ENCODE measurements around the gene BPNT1.
"Not testable (repeated sequence)": the region's sequence is repeated elsewhere in the genome, so short reads cannot be mapped to it uniquely, and the experiment has no call there.

Gene BPNT1

GRCh38 chr1:220094016-220094911 lies 4.7 kb upstream of the BPNT1 start, which contains the start of gene IARS2:
IARS2 (plus strand) TSS chr1:220094132; CDS start chr1:220094217, 85 bp downstream.
- Mint-ChIP-seq H3K27me3 (no peaks in the 10 kb centered on the region), H3K4me1 (peaks cover 24% of the 10 kb centered on the region), H3K4me3 (peak within 1 kb of the TSS; percentile 75 to 77), H3K9me3 (no peaks in the 10 kb centered on the region), H3K27ac (peak within 1 kb of the TSS; percentile 6 to 40)
- DNase-seq (peak; percentile 88 to 92), ATAC-seq (peak; percentile 83)

- H3K27ac Mint-ChIP-seq: peak overlapping the region in 1 of 2 donors; percentile 40
- no peaks in the 10 kb centered on the region for H3K9me3 Mint-ChIP-seq
- peaks cover 23% of the 10 kb centered on the region for H3K4me1 Mint-ChIP-seq
- peak overlapping the region in 1 of 2 donors; percentile 29 for H3K4me3 Mint-ChIP-seq
- no peak for ATAC-seq
- no peak for DNase-seq
- no peaks in the 10 kb centered on the region for H3K27me3 Mint-ChIP-seq
Observed at GRCh38 chr1:220093361-220094015, 3.9 kb upstream of the BPNT1 start.

GRCh38 chr1:220092694-220093093 lies 3.1 kb upstream of the BPNT1 start:
- H3K4me3 Mint-ChIP-seq: no peak overlapping the region
- ATAC-seq: no peak

GRCh38 chr1:220086261-220086686 lies 3.3 kb downstream of the BPNT1 start:
- H3K9me3 Mint-ChIP-seq, H3K4me3 Mint-ChIP-seq, DNase-seq, H3K27ac Mint-ChIP-seq, ATAC-seq, H3K27me3 Mint-ChIP-seq, H3K4me1 Mint-ChIP-seq: not testable (repeated sequence)

More at GRCh38 chr1:220092694-220093093, 3.1 kb upstream of the BPNT1 start:
- no peak overlapping the region for H3K27ac Mint-ChIP-seq
- no peaks in the 10 kb centered on the region for H3K9me3 Mint-ChIP-seq
- H3K4me1 Mint-ChIP-seq: peaks cover 17% of the 10 kb centered on the region
- no peaks in the 10 kb centered on the region for H3K27me3 Mint-ChIP-seq
- DNase-seq: no peak

- no peak overlapping the region for H3K27ac Mint-ChIP-seq
- no peak overlapping the region for H3K4me3 Mint-ChIP-seq
- ATAC-seq: no peak
- no peaks in the 10 kb centered on the region for H3K27me3 Mint-ChIP-seq
- DNase-seq: no peak
- no peaks in the 10 kb centered on the region for H3K9me3 Mint-ChIP-seq
- H3K4me1 Mint-ChIP-seq: no peaks in the 10 kb centered on the region
Observed at GRCh38 chr1:220084460-220084859, 5.1 kb downstream of the BPNT1 start.

GRCh38 chr1:220077887-220078286 lies 11.7 kb downstream of the BPNT1 start:
- no peaks in the 10 kb centered on the region for H3K9me3 Mint-ChIP-seq
- no peaks in the 10 kb centered on the region for H3K27me3 Mint-ChIP-seq
- ATAC-seq (no peak), DNase-seq (no peak)
- H3K27ac Mint-ChIP-seq: no peak overlapping the region
- H3K4me3 Mint-ChIP-seq: no peak overlapping the region
- H3K4me1 Mint-ChIP-seq: no peaks in the 10 kb centered on the region

- no peaks in the 10 kb centered on the region for H3K4me1 Mint-ChIP-seq
- H3K27me3 Mint-ChIP-seq: no peaks in the 10 kb centered on the region
- DNase-seq (no peak), ATAC-seq (no peak)
- H3K27ac Mint-ChIP-seq: no peak overlapping the region
- H3K9me3 Mint-ChIP-seq: no peaks in the 10 kb centered on the region
- H3K4me3 Mint-ChIP-seq: no peak overlapping the region
Observed at GRCh38 chr1:220076861-220077762, 12.5 kb downstream of the BPNT1 start.

GRCh38 chr1:220067269-220068204 lies 22.1 kb downstream of the BPNT1 start:
- DNase-seq (no peak), ATAC-seq (no peak)
- H3K4me1 Mint-ChIP-seq: no peaks in the 10 kb centered on the region
- H3K4me3 Mint-ChIP-seq: no peak overlapping the region
- H3K27ac Mint-ChIP-seq: no peak overlapping the region
- no peaks in the 10 kb centered on the region for H3K9me3 Mint-ChIP-seq
- no peaks in the 10 kb centered on the region for H3K27me3 Mint-ChIP-seq

GRCh38 chr1:220062629-220063028 lies 27.0 kb downstream of the BPNT1 start:
- Mint-ChIP-seq H3K4me1 (no peaks in the 10 kb centered on the region), H3K27me3 (no peaks in the 10 kb centered on the region), H3K27ac (no peak overlapping the region), H3K9me3 (no peaks in the 10 kb centered on the region), H3K4me3 (no peak overlapping the region)
- no peak for DNase-seq
- no peak for ATAC-seq

GRCh38 chr1:220060876-220061275 lies 28.7 kb downstream of the BPNT1 start:
- DNase-seq: no peak
- Mint-ChIP-seq H3K4me3 (no peak overlapping the region), H3K9me3 (no peaks in the 10 kb centered on the region), H3K4me1 (peaks cover 7% of the 10 kb centered on the region), H3K27me3 (no peaks in the 10 kb centered on the region), H3K27ac (peak overlapping the region in 1 of 2 donors; percentile 57)
- no peak for ATAC-seq

GRCh38 chr1:220056374-220056773 lies 33.2 kb downstream of the BPNT1 start:
- Mint-ChIP-seq H3K4me1 (peaks cover 8% of the 10 kb centered on the region), H3K27me3 (no peaks in the 10 kb centered on the region), H3K9me3 (no peaks in the 10 kb centered on the region), H3K4me3 (peak overlapping the region in 1 of 2 donors; percentile 21), H3K27ac (peak overlapping the region; percentile 9 to 65)
- ATAC-seq (peak; percentile 52), DNase-seq (no peak)

- DNase-seq (peak; percentile 93 to 97), ATAC-seq (peak; percentile 99)
- Mint-ChIP-seq H3K27me3 (no peaks in the 10 kb centered on the region), H3K4me3 (peak within 1 kb of the TSS; percentile 90 to 98), H3K4me1 (peaks cover 43% of the 10 kb centered on the region), H3K9me3 (no peaks in the 10 kb centered on the region), H3K27ac (peak within 1 kb of the TSS; percentile 98 to 100)
Observed at GRCh38 chr1:220046052-220046930, 43.3 kb downstream of the BPNT1 start, which contains the start of gene EPRS1. EPRS1 (minus strand) TSS chr1:220046505; CDS start chr1:220046388, 117 bp downstream.

GRCh38 chr1:220045356-220046051 lies 44.1 kb downstream of the BPNT1 start:
- peaks cover 43% of the 10 kb centered on the region for H3K4me1 Mint-ChIP-seq
- H3K27ac Mint-ChIP-seq: peak overlapping the region; percentile 98 to 100
- DNase-seq (no peak), ATAC-seq (peak; percentile 49)
- H3K4me3 Mint-ChIP-seq: peak overlapping the region; percentile 90 to 98
- H3K9me3 Mint-ChIP-seq: no peaks in the 10 kb centered on the region
- no peaks in the 10 kb centered on the region for H3K27me3 Mint-ChIP-seq

Measured in stimulated activated naive CD8-positive, alpha-beta T cell treated with anti-CD3 and anti-CD28 coated beads, Interleukin-15, amount 100 ng/mL, for 72 hours (primary cell).